ENCODE measurements around the gene TRIM46. TPM values are rescaled to one million over a fixed set of nuclear protein-coding genes. Genes with fewer than 3 reads are reported as not detected.

Gene TRIM46
- total RNA-seq, 5 donors from 2014 or later (not counting 1 experiment from before 2014, with no cell fraction given): 5.1 to 12.2 (median 9.8) TPM

- peak; percentile 75 to 96 (median 89) for DNase-seq
- Histone ChIP-seq H3K4me1 (ENCODE audit: control insufficient read depth in 1 of 2, extremely low read depth in 1 of 2, insufficient read depth in 2 of 2, low read length in 2 of 2) (peaks cover 9 to 30% of the 10 kb centered on the region in 2 experiments), H3K4me3 (ENCODE audit: control insufficient read depth in 1 of 2, extremely low read depth in 1 of 2, low read length in 1 of 2) (no peak overlapping the region), H3K27ac (ENCODE audit: low read length) (peak overlapping the region; percentile 100), H3K9me3 (no peaks in the 10 kb centered on the region), H3K36me3 (ENCODE audit: control insufficient read depth in 2 of 2, extremely low read depth in 1 of 2, insufficient read depth in 1 of 2, low read length in 1 of 2) (peaks cover 3 to 7% of the 10 kb centered on the region in 2 donors), H3K27me3 (replicated peaks in 1 of 2; ENCODE audit: control insufficient read depth in 2 of 2, extremely low read depth in 1 of 2, insufficient read depth in 2 of 2, low read length in 1 of 2) (no peaks in the 10 kb centered on the region)
- Mint-ChIP-seq H3K4me1 (peaks cover 18 to 22% (median 19%) of the 10 kb centered on the region in 3 donors), H3K27me3 (no peaks in the 10 kb centered on the region), H3K27ac (peak overlapping the region; percentile 87 to 90), H3K36me3 (peaks cover 4% of the 10 kb centered on the region), H3K4me3 (peak overlapping the region; percentile 65 to 84 (median 68)), H3K9me3 (no peaks in the 10 kb centered on the region)
- ChIA-PET CTCF (interaction anchor here (0.6 to 3.7 kb wide), 14 partner anchors 9 to 71 kb away, joined by 3 to 21 read pairs (median 4); partner anchors contain the start of gene KRTCAP2 (in 1 of the 2)), POLR2A (interaction anchor here (0.8 to 1.4 kb wide), 2 partner anchors 13 kb away, joined by 3 to 9 read pairs; no protein-coding TSS in a partner anchor)
- ATAC-seq (replicated peaks in 1 of 4): peak; percentile 44 to 56 (median 46)
- 39% methylated on average over 12 of the region's 13 CpGs for WGBS (ENCODE audit: insufficient coverage)
These were observed 33.5 kb downstream of the TRIM46 start for GRCh38 chr1:155206891-155207805.

GRCh38 chr1:155207806-155208540 is 34.3 kb downstream of the TRIM46 start, which contains the start of gene THBS3:
TSS of gene THBS3 (minus strand) at chr1:155207897. CDS start at chr1:155207876, 21 bp downstream.
- peak within 1 kb of the TSS; percentile 71 to 87 for H3K4me3 ChIP-seq (ENCODE audit: control insufficient read depth in 1 of 2, extremely low read depth in 1 of 2, low read length in 1 of 2)
- peaks cover 18 to 22% (median 19%) of the 10 kb centered on the region in 3 donors for H3K4me1 Mint-ChIP-seq
- CTCF ChIA-PET: interaction anchor here (0.6 to 3.7 kb wide), 6 partner anchors 12 to 72 kb away, joined by 3 to 21 read pairs (median 3); no protein-coding TSS in a partner anchor

GRCh38 chr1:155208541-155209311 is 35.1 kb downstream of the TRIM46 start, which contains the start of gene MTX1:
TSS of gene MTX1 (plus strand) at chr1:155208695. CDS start at chr1:155208805, 110 bp downstream.
- DNase-seq (peak; percentile 68 to 93 (median 90)), ATAC-seq (replicated peaks in 1 of 4) (peak; percentile 86 to 89 (median 88))
- H3K36me3 Mint-ChIP-seq: peaks cover 4% of the 10 kb centered on the region
- H3K36me3 ChIP-seq (ENCODE audit: control insufficient read depth in 2 of 2, extremely low read depth in 1 of 2, insufficient read depth in 1 of 2, low read length in 1 of 2): peaks cover 3 to 8% of the 10 kb centered on the region in 2 donors
- H3K9me3 Mint-ChIP-seq: no peaks in the 10 kb centered on the region
- peak within 1 kb of the TSS; percentile 100 for H3K27ac ChIP-seq (ENCODE audit: low read length)
- CTCF ChIA-PET: interaction anchor here (0.5 to 3.7 kb wide), 7 partner anchors 13 to 121 kb away, joined by 3 to 21 read pairs (median 4); partner anchors contain the start of gene KRTCAP2 (in 1 of the 2)
- H3K4me3 Mint-ChIP-seq: peak within 1 kb of the TSS; percentile 80 to 85 (median 84)
- H3K4me1 Mint-ChIP-seq: peaks cover 18 to 22% (median 19%) of the 10 kb centered on the region in 3 donors
- POLR2A ChIA-PET: interaction anchor here (0.6 to 1.4 kb wide), 3 partner anchors 14 kb away, joined by 3 to 9 read pairs (median 3); no protein-coding TSS in a partner anchor
- WGBS (ENCODE audit: insufficient coverage): under 1% methylated on average over 60 of the region's 64 CpGs
- no peaks in the 10 kb centered on the region for H3K27me3 ChIP-seq (replicated peaks in 1 of 2; ENCODE audit: control insufficient read depth in 2 of 2, extremely low read depth in 1 of 2, insufficient read depth in 2 of 2, low read length in 1 of 2)
- peak within 1 kb of the TSS; percentile 88 to 94 for H3K27ac Mint-ChIP-seq
- peak within 1 kb of the TSS; percentile 87 to 91 for H3K4me3 ChIP-seq (ENCODE audit: control insufficient read depth in 1 of 2, extremely low read depth in 1 of 2, low read length in 1 of 2)
- H3K4me1 ChIP-seq (ENCODE audit: control insufficient read depth in 1 of 2, extremely low read depth in 1 of 2, insufficient read depth in 2 of 2, low read length in 2 of 2): peaks cover 9 to 30% of the 10 kb centered on the region in 2 experiments
- H3K9me3 ChIP-seq: no peaks in the 10 kb centered on the region
- no peaks in the 10 kb centered on the region for H3K27me3 Mint-ChIP-seq

More at GRCh38 chr1:155207806-155208540, 34.3 kb downstream of the TRIM46 start, which contains the start of gene THBS3:
- Histone ChIP-seq H3K9me3 (no peaks in the 10 kb centered on the region), H3K27ac (ENCODE audit: low read length) (peak within 1 kb of the TSS; percentile 100), H3K4me1 (ENCODE audit: control insufficient read depth in 1 of 2, extremely low read depth in 1 of 2, insufficient read depth in 2 of 2, low read length in 2 of 2) (peaks cover 9 to 30% of the 10 kb centered on the region in 2 experiments), H3K36me3 (ENCODE audit: control insufficient read depth in 2 of 2, extremely low read depth in 1 of 2, insufficient read depth in 1 of 2, low read length in 1 of 2) (peaks cover 3 to 8% of the 10 kb centered on the region in 2 donors), H3K27me3 (replicated peaks in 1 of 2; ENCODE audit: control insufficient read depth in 2 of 2, extremely low read depth in 1 of 2, insufficient read depth in 2 of 2, low read length in 1 of 2) (no peaks in the 10 kb centered on the region)
- peaks cover 4% of the 10 kb centered on the region for H3K36me3 Mint-ChIP-seq
- POLR2A ChIA-PET: interaction anchor here (0.8 to 1.4 kb wide), 2 partner anchors 13 to 14 kb away, joined by 3 to 9 read pairs; no protein-coding TSS in a partner anchor
- peak within 1 kb of the TSS; percentile 88 to 94 for H3K27ac Mint-ChIP-seq
- WGBS (ENCODE audit: insufficient coverage): 58% methylated on average over 11 of the region's 17 CpGs
- ATAC-seq (replicated peaks in 1 of 4) (no peak), DNase-seq (peak in 1 of 35 experiments; percentile 16)
- H3K9me3 Mint-ChIP-seq: no peaks in the 10 kb centered on the region
- no peaks in the 10 kb centered on the region for H3K27me3 Mint-ChIP-seq
- peak within 1 kb of the TSS; percentile 80 to 85 (median 84) for H3K4me3 Mint-ChIP-seq

GRCh38 chr1:155209312-155209721 is 35.7 kb downstream of the TRIM46 start:
- WGBS (ENCODE audit: insufficient coverage): 0% methylated on average over 11 of the region's 13 CpGs
- no peaks in the 10 kb centered on the region for H3K9me3 ChIP-seq
- H3K4me1 ChIP-seq (ENCODE audit: control insufficient read depth in 1 of 2, extremely low read depth in 1 of 2, insufficient read depth in 2 of 2, low read length in 2 of 2): peaks cover 9 to 30% of the 10 kb centered on the region in 2 experiments
- ChIA-PET CTCF (interaction anchor here (0.5 to 3.7 kb wide), 6 partner anchors 15 to 121 kb away, joined by 3 to 21 read pairs (median 4); partner anchors contain the start of gene KRTCAP2 (in 1 of the 2)), POLR2A (interaction anchor here in 1 of 2 donors (0.6 kb wide), 1 partner anchor 14 kb away, joined by 3 read pairs; no protein-coding TSS in a partner anchor)
- peaks cover 18 to 22% (median 19%) of the 10 kb centered on the region in 3 donors for H3K4me1 Mint-ChIP-seq
- H3K27ac Mint-ChIP-seq: peak overlapping the region; percentile 82 to 85
- H3K27ac ChIP-seq (ENCODE audit: low read length): peak overlapping the region; percentile 100
- H3K36me3 ChIP-seq (ENCODE audit: control insufficient read depth in 2 of 2, extremely low read depth in 1 of 2, insufficient read depth in 1 of 2, low read length in 1 of 2): peaks cover 3 to 8% of the 10 kb centered on the region in 2 donors
- H3K4me3 ChIP-seq (ENCODE audit: control insufficient read depth in 1 of 2, extremely low read depth in 1 of 2, low read length in 1 of 2): peak overlapping the region; percentile 87 to 91
- H3K4me3 Mint-ChIP-seq: peak overlapping the region; percentile 80 to 85 (median 84)
- DNase-seq: no peak
- no peaks in the 10 kb centered on the region for H3K27me3 ChIP-seq (replicated peaks in 1 of 2; ENCODE audit: control insufficient read depth in 2 of 2, extremely low read depth in 1 of 2, insufficient read depth in 2 of 2, low read length in 1 of 2)
- no peak for ATAC-seq (replicated peaks in 1 of 4)
- H3K9me3 Mint-ChIP-seq: no peaks in the 10 kb centered on the region
- no peaks in the 10 kb centered on the region for H3K27me3 Mint-ChIP-seq
- peaks cover 4% of the 10 kb centered on the region for H3K36me3 Mint-ChIP-seq

- no peak overlapping the region for H3K4me3 ChIP-seq (ENCODE audit: control insufficient read depth in 1 of 2, extremely low read depth in 1 of 2, low read length in 1 of 2)
- Mint-ChIP-seq H3K4me3 (peak overlapping the region; percentile 51 to 84 (median 80)), H3K4me1 (peaks cover 18 to 30% (median 26%) of the 10 kb centered on the region in 3 donors), H3K27ac (peak overlapping the region in 1 of 2 donors; percentile 60), H3K27me3 (no peaks in the 10 kb centered on the region), H3K36me3 (peaks cover 7% of the 10 kb centered on the region), H3K9me3 (no peaks in the 10 kb centered on the region)
- no peak for ATAC-seq (replicated peaks in 1 of 4)
- no peaks in the 10 kb centered on the region for H3K27me3 ChIP-seq (replicated peaks in 1 of 2; ENCODE audit: control insufficient read depth in 2 of 2, extremely low read depth in 1 of 2, insufficient read depth in 2 of 2, low read length in 1 of 2)
- no peak overlapping the region for H3K27ac ChIP-seq (ENCODE audit: low read length)
- H3K36me3 ChIP-seq (ENCODE audit: control insufficient read depth in 2 of 2, extremely low read depth in 1 of 2, insufficient read depth in 1 of 2, low read length in 1 of 2): peaks cover 3 to 8% of the 10 kb centered on the region in 2 donors
- no peaks in the 10 kb centered on the region for H3K9me3 ChIP-seq
- peaks cover 9 to 40% of the 10 kb centered on the region in 2 experiments for H3K4me1 ChIP-seq (ENCODE audit: control insufficient read depth in 1 of 2, extremely low read depth in 1 of 2, insufficient read depth in 2 of 2, low read length in 2 of 2)
- POLR2A ChIA-PET: no interaction called here
- CTCF ChIA-PET: no interaction called here
- DNase-seq: no peak
- 88% methylated on average over 2 of the region's 4 CpGs for WGBS (ENCODE audit: insufficient coverage)
These were observed 36.9 kb downstream of the TRIM46 start for GRCh38 chr1:155210314-155211104.

Data from T-cell (primary cell).